NCI-H2107 treated with DMSO at 0.1 percent for 48 hours (cell line): ENCODE results near the gene CTF1.
"Not testable (repeated sequence)": the region's sequence is repeated elsewhere in the genome, so short reads cannot be mapped to it uniquely, and the experiment has no call there.

Experiments used
- DNase-seq: peaks from one replicate; lab custom pipeline; 2025; ENCODE audit not compliant: unreplicated experiment; lab: John Stamatoyannopoulos, UW

Gene CTF1

GRCh38 chr16:30887927-30888326, 8.5 kb upstream of the CTF1 start:
- no peak for DNase-seq

- no peak for DNase-seq
Measured at GRCh38 chr16:30888856-30889499, 7.4 kb upstream of the CTF1 start.

DNA sequence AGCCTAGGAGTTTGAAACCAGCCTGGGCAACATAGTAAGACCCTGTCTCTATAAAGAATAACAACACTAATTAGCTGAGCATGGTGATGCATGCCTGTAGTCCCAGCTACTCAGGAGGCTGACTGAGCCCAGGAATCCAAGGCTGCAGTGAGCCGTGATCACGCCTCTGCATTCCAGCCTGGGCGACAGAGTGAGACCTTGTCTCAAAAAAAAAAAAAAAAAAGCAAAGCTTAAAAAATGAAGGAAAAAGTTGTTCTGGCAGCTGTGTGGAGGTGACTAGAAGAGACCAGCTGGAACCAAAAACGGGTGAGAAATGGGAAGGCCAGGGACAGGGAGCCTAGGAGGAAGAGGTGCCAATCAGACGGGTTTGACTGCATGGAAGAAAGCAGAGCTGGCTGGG, 6.7 kb upstream of the CTF1 start:
- DNase-seq, result no peak

DNA sequence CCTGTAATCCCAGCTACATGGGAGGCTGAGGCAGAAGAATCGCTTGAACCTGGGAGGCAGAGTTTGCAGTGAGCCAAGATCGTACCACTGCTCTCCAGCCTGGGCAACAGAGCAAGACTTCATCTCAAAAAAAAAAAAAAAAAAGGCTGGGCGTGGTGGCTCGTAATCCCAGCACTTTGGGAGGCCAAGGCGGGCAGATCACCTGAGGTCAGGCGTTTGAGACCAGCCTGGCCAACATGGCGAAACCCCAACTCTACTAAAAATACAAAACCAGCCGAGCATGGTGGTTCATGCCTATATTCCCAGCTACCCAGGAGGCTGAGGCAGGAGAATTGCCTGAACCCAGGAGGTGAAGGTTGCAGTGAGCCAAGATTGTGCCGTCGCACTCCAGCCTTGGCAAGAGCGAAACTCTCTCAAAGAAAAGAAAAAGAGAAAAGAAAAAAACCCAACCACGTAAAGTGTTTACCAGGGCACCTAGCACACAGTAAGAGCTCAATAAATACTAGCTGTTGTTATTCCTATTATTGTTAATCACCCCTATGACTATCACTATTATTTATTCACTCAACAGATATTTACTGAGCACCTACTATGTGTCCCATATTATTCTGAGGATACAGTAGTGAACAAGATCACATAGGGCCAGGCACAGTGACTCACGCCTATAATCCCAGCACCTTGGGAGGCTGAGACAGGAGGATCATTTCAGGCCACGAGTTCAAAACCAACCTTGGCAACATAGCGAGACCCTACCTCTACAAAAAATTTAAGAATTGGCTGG, 5.2 kb upstream of the CTF1 start:
- not testable (repeated sequence) for DNase-seq

GRCh38 chr16:30892670-30893416, 3.6 kb upstream of the CTF1 start:
- DNase-seq, result no peak

DNA sequence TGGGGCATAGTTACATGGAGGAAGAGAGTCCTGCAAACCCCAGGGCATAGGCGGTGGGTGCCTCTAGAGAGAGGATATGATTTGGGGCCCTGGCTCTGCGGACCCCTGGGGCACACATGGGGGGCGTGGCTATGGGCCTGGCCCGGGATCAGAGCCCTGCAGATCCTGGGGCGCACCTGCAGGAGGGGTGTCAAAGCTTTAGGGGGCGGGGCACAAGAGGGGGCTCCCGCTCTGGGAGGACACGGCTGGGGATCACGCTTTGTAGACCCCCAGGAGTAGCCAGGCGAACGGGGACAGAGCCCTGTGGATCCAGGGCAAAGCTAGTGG, 3.0 kb upstream of the CTF1 start:
- DNase-seq, result no peak

DNA sequence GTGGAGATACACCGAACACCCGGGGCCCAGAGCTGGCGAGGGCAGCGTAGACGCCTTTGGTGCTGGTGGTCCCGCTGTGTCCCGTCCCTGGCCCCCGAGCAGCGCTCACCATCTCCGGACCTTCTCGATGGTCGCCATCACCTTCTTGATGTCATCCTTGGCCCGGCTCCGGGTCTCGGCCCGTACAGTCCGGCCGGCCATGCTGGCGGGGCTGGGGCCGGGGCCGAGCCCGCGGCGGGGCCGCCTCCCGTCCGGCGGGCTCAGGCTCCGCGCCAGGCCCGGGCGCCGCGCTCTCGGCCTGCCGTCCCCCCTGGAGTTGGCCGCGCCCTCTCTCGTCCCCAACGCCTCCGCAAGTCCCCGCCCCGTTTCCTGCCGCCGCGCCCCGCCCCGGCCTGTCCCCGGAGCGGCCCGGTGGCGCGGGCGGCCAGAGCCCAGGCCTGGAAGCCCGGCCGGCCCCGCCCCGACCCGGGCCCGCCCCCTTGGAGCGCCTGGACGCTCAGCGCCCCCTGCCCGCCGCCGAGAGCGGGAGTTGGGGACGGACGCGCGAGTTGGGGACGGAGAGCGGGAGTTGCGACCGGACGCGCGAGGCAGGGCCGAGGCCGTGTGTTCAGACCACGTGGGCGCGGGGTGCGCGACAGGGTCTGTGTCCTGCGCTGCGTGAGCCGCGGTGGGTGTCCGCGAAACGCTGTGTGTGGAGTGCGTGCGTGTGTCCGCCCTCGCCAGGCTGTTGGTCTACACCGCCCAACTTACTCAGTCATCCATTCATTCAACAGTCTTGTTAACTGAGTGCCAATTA, 2.5 kb upstream of the CTF1 start, which contains the start of gene BCL7C:
Gene BCL7C (minus strand): TSS at position 334 of the 796 bp plus-strand sequence. CDS start 133 bp downstream, at position 201.
- peak; percentile 41 for DNase-seq

GRCh38 chr16:30894540-30895368, 1.7 kb upstream of the CTF1 start:
- no peak for DNase-seq

DNA sequence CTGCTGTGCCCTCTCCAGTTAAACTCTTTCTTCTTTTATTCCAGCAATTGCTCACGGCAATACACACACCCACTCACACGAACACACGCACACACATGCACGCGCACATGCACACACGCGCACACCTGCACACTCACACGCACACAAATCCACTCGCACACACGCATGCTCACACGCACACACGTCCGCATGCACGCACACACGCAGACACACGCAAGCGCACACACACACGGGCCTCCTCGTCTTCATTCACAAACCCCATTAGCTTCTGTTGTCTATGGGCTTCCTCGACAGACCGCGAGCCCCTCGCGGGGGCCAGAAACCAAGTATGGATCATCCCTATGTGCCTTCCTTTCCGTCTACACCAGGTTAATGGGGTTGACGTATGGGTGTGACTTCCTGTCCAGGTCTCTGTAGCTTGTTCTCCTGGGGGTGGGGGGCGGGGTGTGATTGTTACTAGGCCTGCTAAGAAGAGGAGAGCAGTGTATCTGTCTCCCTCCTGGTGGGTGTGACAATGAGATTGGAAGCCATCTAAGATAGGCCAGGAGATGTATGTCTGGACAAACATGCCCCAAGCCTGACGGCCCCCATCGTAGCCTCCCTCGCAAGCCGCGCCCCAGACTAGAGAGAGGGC, 670 bp upstream of the CTF1 start:
- DNase-seq, result no peak

- DNase-seq, result peak; percentile 18
Measured at GRCh38 chr16:30896889-30897733, 697 bp downstream of the CTF1 start.

DNA sequence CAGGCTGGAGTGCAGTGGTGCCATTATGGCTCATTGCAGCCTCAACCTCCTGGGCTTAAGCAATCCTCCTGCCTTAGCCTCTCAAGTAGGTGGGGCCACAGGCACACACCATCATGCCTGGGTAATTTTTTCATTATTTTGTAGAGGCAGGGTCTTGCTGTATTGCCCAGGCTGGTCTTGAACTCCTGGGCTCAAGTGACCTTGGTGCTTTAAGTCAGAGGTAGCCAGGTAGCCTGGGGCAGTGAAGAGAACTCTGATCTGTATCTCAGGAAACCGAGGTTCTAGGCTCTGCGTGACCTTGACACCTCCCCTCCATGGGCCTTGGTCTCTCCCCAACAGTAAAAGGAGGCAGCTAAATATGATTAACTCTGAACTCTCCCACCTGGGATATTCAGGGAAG, 3.4 kb downstream of the CTF1 start:
- DNase-seq, result no peak

DNA sequence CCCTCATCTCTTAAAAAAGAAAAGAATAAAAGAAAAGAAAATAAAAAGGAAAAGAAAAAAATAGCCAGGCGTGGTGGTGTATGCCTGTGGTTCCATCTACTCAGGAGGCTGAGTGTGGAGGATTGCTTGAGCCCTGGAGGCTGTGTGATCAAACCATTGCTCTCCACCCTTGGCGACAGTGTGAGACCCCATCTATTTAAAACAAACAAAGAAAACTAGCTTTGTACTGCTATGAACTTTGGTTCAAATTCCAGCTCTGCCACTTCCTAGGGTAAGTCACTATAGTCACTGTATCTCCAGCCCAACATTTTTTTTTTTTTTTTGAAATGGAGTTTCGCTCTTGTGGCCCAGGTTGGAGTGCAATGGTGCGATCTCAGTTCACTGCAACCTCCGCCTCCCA, 4.2 kb downstream of the CTF1 start:
- no peak for DNase-seq

- no peak for DNase-seq
Measured at GRCh38 chr16:30901201-30902028, 5.0 kb downstream of the CTF1 start.

DNA sequence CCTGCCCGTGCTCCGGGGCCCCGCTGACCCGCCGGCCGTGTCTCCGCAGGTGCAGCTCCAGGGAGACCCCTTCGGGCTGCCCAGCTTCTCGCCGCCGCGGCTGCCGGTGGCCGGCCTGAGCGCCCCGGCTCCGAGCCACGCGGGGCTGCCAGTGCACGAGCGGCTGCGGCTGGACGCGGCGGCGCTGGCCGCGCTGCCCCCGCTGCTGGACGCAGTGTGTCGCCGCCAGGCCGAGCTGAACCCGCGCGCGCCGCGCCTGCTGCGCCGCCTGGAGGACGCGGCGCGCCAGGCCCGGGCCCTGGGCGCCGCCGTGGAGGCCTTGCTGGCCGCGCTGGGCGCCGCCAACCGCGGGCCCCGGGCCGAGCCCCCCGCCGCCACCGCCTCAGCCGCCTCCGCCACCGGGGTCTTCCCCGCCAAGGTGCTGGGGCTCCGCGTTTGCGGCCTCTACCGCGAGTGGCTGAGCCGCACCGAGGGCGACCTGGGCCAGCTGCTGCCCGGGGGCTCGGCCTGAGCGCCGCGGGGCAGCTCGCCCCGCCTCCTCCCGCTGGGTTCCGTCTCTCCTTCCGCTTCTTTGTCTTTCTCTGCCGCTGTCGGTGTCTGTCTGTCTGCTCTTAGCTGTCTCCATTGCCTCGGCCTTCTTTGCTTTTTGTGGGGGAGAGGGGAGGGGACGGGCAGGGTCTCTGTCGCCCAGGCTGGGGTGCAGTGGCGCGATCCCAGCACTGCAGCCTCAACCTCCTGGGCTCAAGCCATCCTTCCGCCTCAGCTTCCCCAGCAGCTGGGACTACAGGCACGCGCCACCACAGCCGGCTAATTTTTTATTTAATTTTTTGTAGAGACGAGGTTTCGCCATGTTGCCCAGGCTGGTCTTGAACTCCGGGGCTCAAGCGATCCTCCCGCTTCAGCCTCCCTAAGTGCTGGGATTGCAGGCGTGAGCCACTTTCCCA, 5.9 kb downstream of the CTF1 start:
- no peak for DNase-seq

DNA sequence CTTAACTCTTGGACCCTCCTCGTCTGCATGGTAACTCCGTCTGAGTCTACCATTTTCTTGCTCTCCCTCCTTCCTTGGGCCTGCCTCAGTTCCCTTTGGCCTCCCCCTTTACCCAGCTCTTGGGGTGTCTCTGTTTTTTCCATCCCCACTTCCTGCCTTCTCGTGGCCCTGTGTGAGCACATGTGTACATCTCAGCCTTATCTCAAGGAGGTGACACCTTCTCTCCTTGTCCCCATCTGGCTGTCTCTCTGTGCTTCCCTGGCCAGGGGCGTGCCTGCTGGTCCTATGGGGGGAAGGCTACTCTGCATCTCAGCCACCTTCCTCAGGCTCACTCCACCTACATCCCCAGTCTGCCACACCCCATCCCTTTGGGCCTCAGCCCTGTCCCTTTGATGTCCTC, 6.6 kb downstream of the CTF1 start:
- DNase-seq, result no peak

DNA sequence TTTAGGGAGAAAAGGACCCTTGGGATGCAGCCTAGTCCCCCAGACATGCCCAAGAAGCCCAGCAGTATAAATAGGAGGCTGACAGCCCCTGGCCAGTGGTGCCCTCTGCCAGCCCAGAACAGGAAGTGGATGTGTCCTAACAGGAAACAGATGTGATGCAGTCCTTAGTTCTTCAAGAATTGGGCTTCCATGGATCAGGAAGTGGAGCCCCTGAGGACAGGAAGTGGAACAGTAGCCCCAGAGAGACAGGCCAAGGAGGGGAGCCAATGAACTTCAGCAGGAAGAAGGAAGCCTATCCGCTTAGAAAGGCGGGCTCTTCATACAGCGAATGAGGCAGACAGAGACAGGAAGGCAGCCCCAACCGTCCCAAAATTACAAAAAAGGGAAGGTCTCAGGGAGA, 7.2 kb downstream of the CTF1 start:
- no peak for DNase-seq
